NT2/D1 (cell line): ENCODE measurements around the gene TMEM238.

ENCODE experiments used
- DNase-seq: peaks from one replicate; pipeline ENCODE4 v3.0.0-alpha.2; 2011; ENCODE audit warnings: low read depth, low spot score
- H3K27me3 ChIP-seq: 2 replicates; pipeline ENCODE4 v1.6.0; 2011; ENCODE audit warnings: mild to moderate bottlenecking; ENCODE audit not compliant: insufficient read length, insufficient read depth
- H3K36me3 ChIP-seq: 2 replicates; pipeline ENCODE4 v1.6.1; 2011; ENCODE audit warnings: mild to moderate bottlenecking, low read length, mixed read lengths; ENCODE audit not compliant: insufficient read depth, insufficient read length
- H3K4me1 ChIP-seq: 2 replicates; pipeline ENCODE4 v1.5.1; 2011; ENCODE audit not compliant: insufficient read depth, insufficient read length
- H3K4me3 ChIP-seq: 2 replicates; pipeline ENCODE4 v1.5.1; 2011; ENCODE audit warnings: low read depth; ENCODE audit not compliant: insufficient read length
- H3K9ac ChIP-seq: 2 replicates; pipeline ENCODE4 v1.6.0; 2011; ENCODE audit warnings: low read depth; ENCODE audit not compliant: insufficient read length
- H3K9me3 ChIP-seq: 2 replicates; pipeline ENCODE4 v1.5.1; 2011; ENCODE audit warnings: mild to moderate bottlenecking, low read length; ENCODE audit not compliant: insufficient read depth
- SUZ12 ChIP-seq: IDR thresholded peaks from 2 replicates; pipeline ENCODE4 v1.6.1; 2011; ENCODE audit not compliant: insufficient read length, insufficient read depth; ENCODE audit errors: extremely low read depth
- YY1 ChIP-seq: IDR thresholded peaks from 2 replicates; pipeline ENCODE4 v1.6.1; 2011; ENCODE audit not compliant: insufficient read length, insufficient read depth
- ZNF274 ChIP-seq: IDR thresholded peaks from 2 replicates; pipeline ENCODE4 v1.6.1; 2011; ENCODE audit warnings: mild to moderate bottlenecking, low read depth, low read length

The TMEM238 gene

DNA sequence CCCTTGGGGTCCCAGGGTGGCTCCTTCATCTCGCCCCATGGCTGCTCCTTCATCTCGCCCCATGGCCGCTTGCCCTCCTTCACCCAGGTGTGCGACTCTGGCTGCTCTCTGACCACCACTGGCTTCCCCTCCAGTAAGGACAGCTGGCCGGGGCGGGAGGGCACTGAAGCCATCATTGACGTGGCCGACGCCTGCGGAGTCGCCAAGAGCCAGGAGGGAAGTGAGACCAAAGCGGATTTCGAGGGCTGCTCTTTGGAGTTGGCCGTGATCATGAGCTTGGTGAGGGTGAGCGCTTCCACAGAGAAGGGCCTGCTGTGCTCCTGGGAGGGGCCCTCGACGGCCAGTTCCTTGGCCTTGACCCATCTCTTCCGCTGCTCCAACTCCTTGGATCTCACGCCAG, 25.6 kb downstream of the TMEM238 start:
- H3K4me1 ChIP-seq, result no peaks in the 10 kb centered on the region
- no peak overlapping the region for H3K4me3 ChIP-seq
- H3K27me3 ChIP-seq, result peaks cover 35% of the 10 kb centered on the region
- H3K36me3 ChIP-seq, result no peaks in the 10 kb centered on the region
- DNase-seq, result no peak
- no peak overlapping the region for H3K9ac ChIP-seq
- no peak for TF ChIP-seq SUZ12
- no peak for TF ChIP-seq ZNF274
- no peak for TF ChIP-seq YY1
- no peaks in the 10 kb centered on the region for H3K9me3 ChIP-seq

DNA sequence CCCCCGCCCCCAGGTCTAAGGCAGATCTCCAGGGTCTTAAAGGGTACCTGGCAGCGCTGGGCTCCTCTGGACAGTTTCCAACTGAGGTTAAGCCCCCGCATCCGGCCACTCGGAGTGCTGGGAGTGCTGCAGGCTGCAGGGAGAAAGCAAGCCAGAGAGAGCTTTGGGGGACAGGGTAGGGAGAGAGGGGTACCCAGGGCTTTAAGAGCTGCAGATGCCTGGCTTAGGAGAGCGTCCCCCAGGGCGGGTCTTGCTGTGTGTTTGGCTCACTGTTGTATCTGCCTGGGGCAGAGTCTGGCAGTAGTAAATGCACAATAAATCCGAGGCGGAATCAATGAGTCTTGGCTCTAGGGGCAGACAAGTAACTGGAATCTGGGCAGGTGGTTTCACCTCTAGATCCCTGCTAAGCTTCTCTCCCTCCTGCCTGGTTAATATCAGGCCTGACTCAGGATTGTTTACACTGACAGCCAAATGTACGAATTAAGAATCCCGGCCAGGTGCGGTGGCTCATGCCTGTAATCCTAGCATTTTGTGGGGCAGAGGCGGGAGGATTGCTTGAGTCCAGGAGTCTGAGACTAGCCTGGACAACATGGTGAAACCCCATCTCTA, 28.8 kb downstream of the TMEM238 start:
- H3K27me3 ChIP-seq, result peaks cover 59% of the 10 kb centered on the region
- DNase-seq, result no peak
- no peak overlapping the region for H3K4me3 ChIP-seq
- peak overlapping the region; percentile 32 for H3K9ac ChIP-seq
- H3K36me3 ChIP-seq, result no peaks in the 10 kb centered on the region
- no peaks in the 10 kb centered on the region for H3K9me3 ChIP-seq
- no peak for TF ChIP-seq SUZ12
- TF ChIP-seq YY1, result no peak
- no peak for TF ChIP-seq ZNF274
- peaks cover 8% of the 10 kb centered on the region for H3K4me1 ChIP-seq

DNA sequence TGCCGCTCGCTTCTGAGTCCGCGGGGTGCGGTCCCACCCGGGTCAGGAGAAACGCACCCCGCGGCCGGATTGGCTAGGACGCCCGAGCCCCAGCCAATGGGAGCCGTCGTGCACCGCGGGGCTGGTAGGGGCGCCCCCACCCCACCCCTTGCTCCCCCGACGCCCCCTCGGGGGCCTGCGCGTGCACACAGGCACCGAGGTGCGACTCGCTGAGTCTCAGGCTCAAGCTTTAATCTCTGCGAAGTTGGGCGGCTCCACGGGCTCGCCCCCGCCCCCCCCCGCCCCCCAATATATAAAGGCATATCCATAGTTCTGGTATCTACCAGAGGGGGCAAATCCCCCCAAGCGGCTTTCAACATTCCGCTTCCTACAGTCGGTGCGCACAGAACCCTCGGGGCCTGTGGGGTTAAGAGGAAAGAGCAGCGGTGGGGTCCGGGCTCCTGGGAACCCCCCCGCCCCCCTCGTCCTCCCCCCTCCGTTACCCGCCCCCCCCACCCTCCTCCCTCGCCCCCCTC, 29.3 kb downstream of the TMEM238 start, which contains the start of gene COX6B2:
Gene COX6B2, minus strand, starts transcription at position 22 of the 515 bp plus-strand sequence. CDS start 198 bp downstream, outside the sequence.
- H3K9ac ChIP-seq, result peak within 1 kb of the TSS; percentile 77
- H3K36me3 ChIP-seq, result peaks cover 3% of the 10 kb centered on the region
- peaks cover 11% of the 10 kb centered on the region for H3K4me1 ChIP-seq
- TF ChIP-seq SUZ12 (no peak), YY1 (no peak), ZNF274 (no peak)
- DNase-seq, result no peak
- no peaks in the 10 kb centered on the region for H3K9me3 ChIP-seq
- peaks cover 59% of the 10 kb centered on the region for H3K27me3 ChIP-seq
- H3K4me3 ChIP-seq, result peak within 1 kb of the TSS; percentile 57

DNA sequence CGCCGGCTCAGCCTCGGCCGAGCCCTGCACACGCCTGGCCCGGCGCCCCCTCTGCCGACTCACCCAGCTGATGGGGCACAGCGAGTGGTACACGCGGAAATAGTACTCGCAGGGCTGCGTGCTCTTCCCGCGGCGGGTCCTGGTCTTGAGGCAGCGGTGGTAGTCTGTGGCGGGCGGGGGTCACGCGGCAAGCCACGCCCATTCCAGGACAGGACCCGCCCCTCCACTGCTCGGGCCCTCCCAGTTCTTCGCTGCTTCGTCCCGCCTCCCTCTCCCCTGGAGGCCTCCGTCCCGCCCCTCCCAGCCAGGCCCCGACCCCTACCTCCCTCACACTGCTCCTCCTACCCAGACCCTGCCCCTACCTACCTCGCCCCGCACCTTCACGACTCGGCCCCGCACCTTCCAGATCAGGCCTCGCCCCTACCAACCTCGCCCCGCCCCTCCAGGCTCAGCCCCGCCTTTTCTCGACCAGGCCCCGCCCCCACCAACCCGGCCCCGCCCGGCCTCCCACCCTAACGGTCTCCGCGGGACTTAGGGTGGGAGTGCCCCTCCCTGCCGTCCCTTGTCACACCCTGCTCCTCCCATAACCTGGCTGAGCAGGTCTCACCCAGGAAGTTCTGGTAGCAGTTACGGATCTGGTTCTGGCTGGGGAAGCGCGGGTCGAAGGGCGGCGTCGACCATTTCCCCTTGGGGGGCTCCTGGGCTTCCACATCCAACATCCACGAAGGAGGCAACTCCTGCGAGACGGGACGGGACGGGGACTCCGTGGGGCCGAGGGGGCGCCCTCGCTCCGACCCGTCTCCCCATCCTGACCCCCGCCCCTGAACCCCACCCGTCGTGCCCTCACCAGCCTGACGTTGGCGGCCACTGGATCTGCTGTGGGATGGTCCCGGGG, 30.0 kb downstream of the TMEM238 start:
- peak; percentile 28 for DNase-seq
- H3K36me3 ChIP-seq, result peaks cover 3% of the 10 kb centered on the region
- H3K9ac ChIP-seq, result peak overlapping the region; percentile 77
- no peaks in the 10 kb centered on the region for H3K9me3 ChIP-seq
- H3K4me3 ChIP-seq, result peak overlapping the region; percentile 57
- peaks cover 13% of the 10 kb centered on the region for H3K4me1 ChIP-seq
- TF ChIP-seq YY1, result no peak
- no peak for TF ChIP-seq SUZ12
- TF ChIP-seq ZNF274, result no peak
- peaks cover 58% of the 10 kb centered on the region for H3K27me3 ChIP-seq

DNA sequence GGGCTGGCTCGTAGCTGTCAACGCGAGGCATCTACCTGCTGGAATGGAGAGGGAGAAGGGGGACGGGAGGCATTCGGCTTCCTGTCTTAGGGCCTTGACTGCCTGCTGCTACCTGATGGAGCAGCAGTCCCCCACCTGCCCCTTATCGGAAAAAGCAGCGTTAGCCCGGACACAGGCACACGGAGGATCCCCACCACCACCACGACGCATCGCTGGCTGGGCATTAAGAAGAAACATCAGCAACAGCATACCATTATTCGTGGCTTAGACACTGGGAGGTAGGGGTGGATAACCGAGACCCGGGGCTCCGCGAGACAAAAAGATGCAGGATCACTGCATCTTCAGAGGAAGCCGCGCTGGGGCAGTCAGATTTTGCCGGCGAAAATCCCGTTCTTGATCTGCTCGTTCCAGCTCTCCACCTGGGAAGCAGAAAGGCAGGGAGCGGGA, 30.7 kb downstream of the TMEM238 start:
- H3K4me3 ChIP-seq, result peak overlapping the region; percentile 57
- H3K9me3 ChIP-seq, result no peaks in the 10 kb centered on the region
- H3K4me1 ChIP-seq, result peaks cover 15% of the 10 kb centered on the region
- peaks cover 52% of the 10 kb centered on the region for H3K27me3 ChIP-seq
- no peak for TF ChIP-seq ZNF274
- no peak for TF ChIP-seq YY1
- TF ChIP-seq SUZ12, result no peak
- DNase-seq, result no peak
- H3K9ac ChIP-seq, result peak overlapping the region; percentile 77
- peaks cover 3% of the 10 kb centered on the region for H3K36me3 ChIP-seq

DNA sequence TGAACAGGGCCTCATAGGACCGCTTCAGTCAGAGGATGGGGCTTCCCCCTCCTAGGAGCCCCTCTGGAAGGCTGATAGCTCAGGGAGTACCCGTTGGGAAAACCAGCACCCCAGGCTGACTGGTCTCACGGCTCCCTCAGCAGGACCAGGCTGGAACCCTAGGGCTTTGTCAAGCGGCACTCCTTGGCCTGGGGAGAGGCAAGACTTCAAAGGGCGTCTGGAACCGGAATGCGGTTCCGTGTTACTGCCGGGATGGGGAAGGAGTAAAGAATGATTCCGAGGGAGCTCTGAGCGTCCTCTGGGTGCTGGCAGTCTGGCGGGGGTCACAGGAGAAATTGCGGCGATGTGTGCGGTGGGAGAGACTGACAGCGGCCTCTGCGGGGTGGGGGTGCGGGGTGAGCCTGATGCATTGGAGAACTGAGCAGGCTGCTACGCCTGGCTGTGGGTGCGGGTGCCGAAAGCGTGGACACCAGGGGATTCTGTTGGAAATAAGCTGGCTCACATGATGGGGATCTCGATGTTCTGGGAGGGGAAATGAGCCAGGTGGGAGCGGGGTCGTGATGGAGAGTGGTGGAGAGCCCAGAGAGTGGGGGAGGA, 31.4 kb downstream of the TMEM238 start:
- Histone ChIP-seq H3K9me3 (no peaks in the 10 kb centered on the region), H3K4me3 (no peak overlapping the region), H3K36me3 (peaks cover 3% of the 10 kb centered on the region), H3K9ac (no peak overlapping the region), H3K27me3 (peaks cover 51% of the 10 kb centered on the region), H3K4me1 (peaks cover 22% of the 10 kb centered on the region)
- DNase-seq, result no peak
- TF ChIP-seq ZNF274, result no peak
- no peak for TF ChIP-seq YY1
- TF ChIP-seq SUZ12, result no peak
